NCI-H1092 (cell line): ENCODE measurements around the gene HDAC4.

ENCODE experiments used
- DNase-seq: peaks from one replicate; lab custom pipeline; 2025; lab: John Stamatoyannopoulos, UW

Gene HDAC4

GRCh38 chr2:239234191-239235175 is 166.3 kb downstream of the HDAC4 start:
- no peak for DNase-seq

GRCh38 chr2:239233576-239233975 is 167.2 kb downstream of the HDAC4 start:
- DNase-seq: no peak

GRCh38 chr2:239232195-239232578 is 168.6 kb downstream of the HDAC4 start:
- DNase-seq: no peak

- DNase-seq: no peak
Measured at GRCh38 chr2:239231231-239232194, 169.3 kb downstream of the HDAC4 start.

- no peak for DNase-seq
Measured at GRCh38 chr2:239230318-239231052, 170.3 kb downstream of the HDAC4 start.

- no peak for DNase-seq
Measured at GRCh38 chr2:239229545-239230279, 171.1 kb downstream of the HDAC4 start.

GRCh38 chr2:239227661-239228371 is 173.0 kb downstream of the HDAC4 start:
- DNase-seq: no peak

GRCh38 chr2:239226677-239227581 is 173.9 kb downstream of the HDAC4 start:
- DNase-seq: no peak

GRCh38 chr2:239225871-239226561 is 174.8 kb downstream of the HDAC4 start:
- no peak for DNase-seq

GRCh38 chr2:239225371-239225851 is 175.4 kb downstream of the HDAC4 start:
- no peak for DNase-seq

GRCh38 chr2:239224955-239225354 is 175.9 kb downstream of the HDAC4 start:
- no peak for DNase-seq

- no peak for DNase-seq
Measured at GRCh38 chr2:239224199-239224570, 176.6 kb downstream of the HDAC4 start.

GRCh38 chr2:239223310-239224198 is 177.3 kb downstream of the HDAC4 start:
- no peak for DNase-seq

- no peak for DNase-seq
Measured at GRCh38 chr2:239222706-239223309, 178.0 kb downstream of the HDAC4 start.

GRCh38 chr2:239222312-239222660 is 178.5 kb downstream of the HDAC4 start:
- DNase-seq: no peak

- no peak for DNase-seq
Measured at GRCh38 chr2:239220981-239221396, 179.8 kb downstream of the HDAC4 start.

- DNase-seq: no peak
Measured at GRCh38 chr2:239220341-239220740, 180.5 kb downstream of the HDAC4 start.
